Liver (tissue), 3 donors: Measurements from ENCODE around the gene ATG9B.

Experiments used
- GABPA ChIP-seq, 2 donors: IDR thresholded peaks in 1 of 2; conservative IDR thresholded peaks in 1 of 2; 2 replicates each; pipeline ENCODE4 v1.6.1; 2016; ENCODE audit warnings: antibody characterized with exemption in 2 of 2, mild to moderate bottlenecking in 1 of 2, moderate library complexity in 1 of 2
- HNF4G ChIP-seq: IDR thresholded peaks from 2 replicates; pipeline ENCODE4 v1.6.1; 2016; ENCODE audit warnings: antibody characterized with exemption
- JUND ChIP-seq, 2 donors: IDR thresholded peaks; 2 replicates each; pipeline ENCODE4 v1.6.1; 2016; ENCODE audit warnings: antibody characterized with exemption in 2 of 2
- NR2F2 ChIP-seq: IDR thresholded peaks from 2 replicates; pipeline ENCODE4 v1.6.1; 2016; ENCODE audit warnings: antibody characterized with exemption
- RAD21 ChIP-seq, 2 donors: IDR thresholded peaks; 2 replicates each; pipeline ENCODE4 v1.6.1; 2016; ENCODE audit warnings: antibody characterized with exemption in 2 of 2, mild to moderate bottlenecking in 2 of 2
- REST ChIP-seq: IDR thresholded peaks from 2 replicates; pipeline ENCODE4 v1.6.1; 2016; ENCODE audit warnings: antibody characterized with exemption, mild to moderate bottlenecking
- SP1 ChIP-seq: IDR thresholded peaks from 2 replicates; pipeline ENCODE4 v1.6.1; 2018; ENCODE audit warnings: antibody characterized with exemption, mild to moderate bottlenecking
- TAF1 ChIP-seq: conservative IDR thresholded peaks from 2 replicates; pipeline ENCODE4 v1.6.1; 2016; ENCODE audit warnings: antibody characterized with exemption, mild to moderate bottlenecking
- TF ChIP-seq, protein P1 (sequence below): IDR thresholded peaks from 2 replicates; pipeline ENCODE4 v1.6.1; 2016; ENCODE audit warnings: antibody characterized with exemption
- TF ChIP-seq, protein P2 (sequence below): fragments of 150-350 bp; IDR thresholded peaks from 2 replicates; pipeline ENCODE4 v1.5.1; 2017; ENCODE audit warnings: improper control_type of control experiment, low read depth, low read length; ENCODE audit not compliant: missing input control
- TF ChIP-seq, protein P3 (sequence below): IDR thresholded peaks from 2 replicates; pipeline ENCODE4 v1.6.1; 2016; ENCODE audit warnings: antibody characterized with exemption
- TF ChIP-seq, protein P4 (sequence below): IDR thresholded peaks from 2 replicates; pipeline ENCODE4 v1.6.1; 2016; ENCODE audit warnings: antibody characterized with exemption
- donor health status: healthy.
- donor health status: healthy.

GRCh38 chr7:151053096-151053495 is 28.8 kb upstream of the ATG9B start:
- TF ChIP-seq GABPA (IDR thresholded peaks at IDR 0.05 in 1 of 2, conservative IDR thresholded peaks at IDR 0.05 in 1 of 2) (no peak), SP1 (no peak), RAD21 (IDR thresholded peaks at IDR 0.05) (no peak), REST (no peak), JUND (IDR thresholded peaks at IDR 0.05) (no peak), TAF1 (no peak), NR2F2 (no peak), HNF4G (no peak)
- TF ChIP-seq, protein P1, sequence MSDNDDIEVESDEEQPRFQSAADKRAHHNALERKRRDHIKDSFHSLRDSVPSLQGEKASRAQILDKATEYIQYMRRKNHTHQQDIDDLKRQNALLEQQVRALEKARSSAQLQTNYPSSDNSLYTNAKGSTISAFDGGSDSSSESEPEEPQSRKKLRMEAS, result no peak
- TF ChIP-seq, protein P2, sequence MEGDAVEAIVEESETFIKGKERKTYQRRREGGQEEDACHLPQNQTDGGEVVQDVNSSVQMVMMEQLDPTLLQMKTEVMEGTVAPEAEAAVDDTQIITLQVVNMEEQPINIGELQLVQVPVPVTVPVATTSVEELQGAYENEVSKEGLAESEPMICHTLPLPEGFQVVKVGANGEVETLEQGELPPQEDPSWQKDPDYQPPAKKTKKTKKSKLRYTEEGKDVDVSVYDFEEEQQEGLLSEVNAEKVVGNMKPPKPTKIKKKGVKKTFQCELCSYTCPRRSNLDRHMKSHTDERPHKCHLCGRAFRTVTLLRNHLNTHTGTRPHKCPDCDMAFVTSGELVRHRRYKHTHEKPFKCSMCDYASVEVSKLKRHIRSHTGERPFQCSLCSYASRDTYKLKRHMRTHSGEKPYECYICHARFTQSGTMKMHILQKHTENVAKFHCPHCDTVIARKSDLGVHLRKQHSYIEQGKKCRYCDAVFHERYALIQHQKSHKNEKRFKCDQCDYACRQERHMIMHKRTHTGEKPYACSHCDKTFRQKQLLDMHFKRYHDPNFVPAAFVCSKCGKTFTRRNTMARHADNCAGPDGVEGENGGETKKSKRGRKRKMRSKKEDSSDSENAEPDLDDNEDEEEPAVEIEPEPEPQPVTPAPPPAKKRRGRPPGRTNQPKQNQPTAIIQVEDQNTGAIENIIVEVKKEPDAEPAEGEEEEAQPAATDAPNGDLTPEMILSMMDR, result no peak
- TF ChIP-seq, protein P3, sequence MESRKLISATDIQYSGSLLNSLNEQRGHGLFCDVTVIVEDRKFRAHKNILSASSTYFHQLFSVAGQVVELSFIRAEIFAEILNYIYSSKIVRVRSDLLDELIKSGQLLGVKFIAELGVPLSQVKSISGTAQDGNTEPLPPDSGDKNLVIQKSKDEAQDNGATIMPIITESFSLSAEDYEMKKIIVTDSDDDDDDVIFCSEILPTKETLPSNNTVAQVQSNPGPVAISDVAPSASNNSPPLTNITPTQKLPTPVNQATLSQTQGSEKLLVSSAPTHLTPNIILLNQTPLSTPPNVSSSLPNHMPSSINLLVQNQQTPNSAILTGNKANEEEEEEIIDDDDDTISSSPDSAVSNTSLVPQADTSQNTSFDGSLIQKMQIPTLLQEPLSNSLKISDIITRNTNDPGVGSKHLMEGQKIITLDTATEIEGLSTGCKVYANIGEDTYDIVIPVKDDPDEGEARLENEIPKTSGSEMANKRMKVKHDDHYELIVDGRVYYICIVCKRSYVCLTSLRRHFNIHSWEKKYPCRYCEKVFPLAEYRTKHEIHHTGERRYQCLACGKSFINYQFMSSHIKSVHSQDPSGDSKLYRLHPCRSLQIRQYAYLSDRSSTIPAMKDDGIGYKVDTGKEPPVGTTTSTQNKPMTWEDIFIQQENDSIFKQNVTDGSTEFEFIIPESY, result no peak
- TF ChIP-seq, protein P4, sequence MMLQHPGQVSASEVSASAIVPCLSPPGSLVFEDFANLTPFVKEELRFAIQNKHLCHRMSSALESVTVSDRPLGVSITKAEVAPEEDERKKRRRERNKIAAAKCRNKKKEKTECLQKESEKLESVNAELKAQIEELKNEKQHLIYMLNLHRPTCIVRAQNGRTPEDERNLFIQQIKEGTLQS, result no peak
